HG03558 (cell line): Measurements from ENCODE around the gene LRGUK.
A peak's percentile ranks its signal among the peaks of the same experiment; 100 is the strongest.
"Not testable (repeated sequence)": the region's sequence is repeated elsewhere in the genome, so short reads cannot be mapped to it uniquely, and the experiment has no call there.

Experiments used
- ATAC-seq: cut with Tn5 transposase; IDR thresholded peaks from one replicate; pipeline ENCODE4 v1.9.1; 2021; ENCODE audit warnings: moderate number of reproducible peaks; ENCODE audit not compliant: unreplicated experiment; ENCODE audit errors: extremely low read depth

Gene LRGUK

GRCh38 chr7:134126966-134127848 is at the start of gene LRGUK:
LRGUK (plus strand) TSS chr7:134127340; CDS start chr7:134127368, 28 bp downstream.
- peak; percentile 99 for ATAC-seq

DNA sequence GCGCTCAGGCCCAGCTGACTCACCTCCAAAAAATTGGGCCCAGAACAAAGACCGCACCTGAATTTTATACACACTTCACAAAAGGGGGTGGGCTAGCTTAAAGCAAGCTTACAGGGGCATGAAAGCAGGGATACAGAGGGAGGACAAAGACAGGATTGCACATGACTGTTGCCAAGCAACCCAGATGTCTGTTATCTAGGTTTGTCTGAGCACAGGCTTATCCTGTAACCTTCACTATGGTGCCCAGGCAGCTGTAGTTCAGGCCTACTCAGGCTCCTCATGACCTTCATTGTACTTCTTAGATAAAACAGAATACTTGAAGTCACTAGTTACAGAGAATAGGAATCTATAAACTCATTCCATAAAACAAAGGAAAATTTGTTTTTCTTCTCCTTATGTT is 49.6 kb upstream of the LRGUK start:
- not testable (repeated sequence) for ATAC-seq

DNA sequence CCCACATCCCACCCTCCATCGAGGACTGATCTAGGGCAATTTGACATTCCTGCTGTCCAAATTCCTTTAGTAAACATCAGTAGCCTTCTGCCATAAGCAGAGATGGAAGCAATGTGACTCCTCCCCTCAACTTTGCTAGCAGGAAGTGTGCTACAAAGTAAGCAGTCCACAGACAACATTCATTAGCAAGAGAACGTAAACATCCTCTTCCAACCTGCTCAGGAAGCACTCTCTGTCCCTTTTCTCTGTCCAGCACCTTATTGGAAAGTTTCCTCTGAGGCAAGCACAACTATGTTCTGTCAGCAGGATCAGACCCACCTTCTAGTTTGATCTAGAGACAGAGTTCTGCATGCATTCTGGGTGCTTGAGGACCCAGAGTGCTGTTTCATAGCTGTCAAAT is 48.1 kb upstream of the LRGUK start:
- ATAC-seq = no peak

GRCh38 chr7:134081695-134082094 is 45.4 kb upstream of the LRGUK start:
- no peak for ATAC-seq

- no peak for ATAC-seq
Observed at GRCh38 chr7:134083766-134084487, 43.2 kb upstream of the LRGUK start.

GRCh38 chr7:134084488-134085144 is 42.5 kb upstream of the LRGUK start:
- no peak for ATAC-seq

DNA sequence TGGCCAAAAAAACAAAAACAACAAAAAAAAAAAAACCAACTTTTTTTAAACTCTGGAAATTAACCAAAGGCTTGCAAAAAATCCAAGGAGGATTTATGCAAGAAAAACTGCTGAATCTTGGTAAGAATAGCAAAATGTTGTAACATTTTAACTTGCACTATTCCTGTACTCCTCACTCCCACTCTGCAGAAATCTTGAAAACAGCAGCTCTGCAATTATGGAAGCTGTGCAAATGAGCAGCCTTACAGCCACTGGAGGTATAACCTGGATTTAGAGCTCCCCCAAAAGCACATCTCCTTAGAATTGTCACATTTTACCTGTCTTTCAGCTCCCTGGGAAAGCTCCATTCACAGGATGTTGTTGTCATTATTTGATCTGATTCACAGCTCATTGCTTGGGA is 41.8 kb upstream of the LRGUK start:
- ATAC-seq = no peak

DNA sequence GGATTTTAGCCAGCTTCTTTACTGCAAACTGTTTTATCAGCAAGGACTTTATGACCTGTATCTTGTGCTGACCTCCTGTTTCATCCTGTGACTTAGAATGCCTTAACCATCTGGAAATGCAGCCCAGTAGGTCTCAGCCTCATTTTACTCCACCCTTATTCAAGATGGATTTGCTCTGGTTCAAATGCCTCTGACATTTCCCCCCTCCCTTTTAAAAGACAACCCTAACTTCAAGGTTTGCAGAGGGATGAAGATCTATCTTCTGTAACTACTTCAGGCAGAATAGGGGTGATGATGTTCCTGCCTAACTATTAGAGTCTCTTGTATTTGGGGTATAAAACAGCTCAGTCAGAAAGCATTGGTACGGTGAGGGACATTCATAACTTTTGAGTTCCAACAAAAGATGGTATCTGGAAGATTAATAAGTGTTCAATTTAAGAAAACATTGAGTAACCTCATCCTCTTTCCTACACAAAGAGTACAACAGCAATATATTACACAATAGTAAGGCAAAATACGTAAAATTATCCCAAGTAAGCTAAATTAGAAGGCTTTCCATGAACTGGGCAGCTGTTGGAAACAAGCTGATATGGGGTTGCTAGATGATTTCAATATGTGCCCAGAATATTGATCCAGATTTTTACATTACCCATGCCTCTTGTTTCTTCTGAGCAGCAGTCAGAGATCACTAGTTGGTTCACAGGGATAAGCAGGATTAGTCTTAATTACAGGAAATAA is 40.0 kb upstream of the LRGUK start:
- ATAC-seq = no peak

- no peak for ATAC-seq
Observed at GRCh38 chr7:134088199-134088598, 38.9 kb upstream of the LRGUK start.

GRCh38 chr7:134089446-134089845 is 37.7 kb upstream of the LRGUK start:
- ATAC-seq = no peak

GRCh38 chr7:134098072-134098471 is 29.1 kb upstream of the LRGUK start:
- no peak for ATAC-seq

DNA sequence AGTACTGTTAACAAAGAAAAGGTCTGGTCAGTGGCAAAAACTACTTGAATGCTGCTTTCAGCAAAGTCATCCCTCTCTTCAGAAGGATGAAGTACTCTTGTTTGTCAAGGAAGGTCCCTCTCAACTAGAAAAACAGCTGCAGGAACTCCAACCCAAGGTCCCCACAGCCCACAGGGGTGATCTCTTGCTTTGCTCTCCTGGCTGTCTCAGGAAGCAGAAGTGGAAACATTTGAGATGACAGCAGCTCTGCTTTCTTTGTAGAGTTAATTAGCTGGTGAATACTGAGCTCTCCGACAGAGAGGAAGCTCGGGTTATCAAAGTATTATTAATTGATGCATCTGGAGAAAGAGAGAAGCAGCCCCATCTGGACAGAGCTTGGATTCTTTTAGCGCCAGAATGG is 25.4 kb upstream of the LRGUK start:
- ATAC-seq = no peak

DNA sequence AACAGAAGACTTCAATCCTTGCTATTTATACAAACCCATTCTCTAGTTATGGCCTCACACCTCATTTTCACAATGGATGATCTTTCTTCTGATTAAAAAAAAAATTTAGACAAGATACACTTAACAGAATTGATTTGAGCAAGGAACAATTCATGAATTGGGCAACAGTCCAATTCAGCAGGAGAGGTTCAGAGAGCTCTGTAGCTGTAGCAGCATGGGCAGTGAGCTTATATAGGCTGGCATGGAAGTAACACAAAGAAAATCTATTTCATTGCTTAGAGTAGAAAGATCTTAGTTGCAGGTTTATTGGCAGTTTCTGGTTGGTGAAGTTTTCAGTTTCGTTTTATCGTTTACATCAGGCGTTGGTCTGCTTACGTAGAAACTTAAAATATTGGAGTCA is 23.0 kb upstream of the LRGUK start:
- no peak for ATAC-seq

- ATAC-seq = no peak
Observed at GRCh38 chr7:134105841-134106240, 21.3 kb upstream of the LRGUK start.

- ATAC-seq = no peak
Observed at GRCh38 chr7:134108802-134109201, 18.3 kb upstream of the LRGUK start.

GRCh38 chr7:134113655-134114054 is 13.5 kb upstream of the LRGUK start:
- no peak for ATAC-seq

DNA sequence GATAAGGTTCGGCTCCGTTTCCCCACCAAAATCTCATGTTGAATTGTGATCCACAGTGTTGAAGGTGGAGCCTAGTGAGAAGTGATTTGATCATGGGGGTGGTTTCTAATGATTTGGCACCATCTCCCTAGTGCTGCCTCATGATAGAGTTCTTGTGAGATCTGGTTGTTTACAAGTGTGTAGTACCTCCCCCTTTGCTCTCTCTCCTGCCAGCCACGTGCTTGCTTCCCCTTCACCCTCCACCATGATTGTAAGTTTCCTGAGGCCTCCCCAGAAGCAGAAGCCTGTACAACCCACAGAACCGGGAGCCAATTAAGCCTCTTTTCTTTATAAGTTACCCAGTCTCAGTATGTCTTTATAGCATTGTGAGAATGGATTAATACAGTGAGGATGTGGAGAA is 12.1 kb upstream of the LRGUK start:
- ATAC-seq = no peak

DNA sequence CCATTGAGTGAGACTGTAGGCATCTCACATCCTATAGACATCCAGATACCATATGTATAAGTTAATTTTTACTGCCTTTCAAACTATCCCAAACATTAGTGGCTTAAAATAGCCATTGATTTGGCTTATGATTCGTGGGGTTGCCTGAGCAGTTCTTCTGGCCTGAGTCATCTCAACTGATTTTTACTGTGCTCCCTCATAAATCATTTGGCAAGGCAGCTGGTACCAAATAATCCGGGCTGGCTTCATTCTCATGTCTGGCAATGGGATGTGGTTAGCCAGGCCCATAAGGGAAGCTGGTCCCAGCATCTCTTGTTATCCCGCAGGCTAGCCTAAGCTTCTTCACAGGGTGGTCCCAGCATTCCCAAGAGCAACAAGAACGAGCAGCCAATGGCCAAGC is 6.7 kb upstream of the LRGUK start:
- ATAC-seq = no peak

GRCh38 chr7:134121632-134122139 is 5.5 kb upstream of the LRGUK start:
- ATAC-seq = no peak

DNA sequence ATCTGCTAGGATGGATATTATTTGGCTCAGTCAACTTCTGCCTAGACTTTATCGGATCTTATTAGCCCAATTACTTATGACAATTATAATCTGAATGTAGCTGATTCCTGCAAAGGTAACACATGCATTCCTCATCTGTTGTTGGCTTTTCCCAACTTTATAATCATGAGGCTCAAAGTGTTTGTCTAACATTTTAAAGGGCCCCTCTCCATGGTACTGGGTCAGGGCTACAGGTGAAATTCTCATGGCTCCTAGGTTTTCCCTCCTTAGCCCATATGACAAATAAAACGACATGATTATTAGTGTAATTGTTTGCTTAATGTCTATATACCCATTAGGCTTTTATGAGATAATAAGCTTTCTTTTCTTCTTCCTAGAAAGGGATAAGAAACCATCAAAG is 4.2 kb upstream of the LRGUK start:
- ATAC-seq = no peak
